Measurements from ENCODE around the gene ZNF532. TPM values are rescaled to one million over a fixed set of nuclear protein-coding genes. Genes with fewer than 3 reads are reported as not detected.
A peak's percentile ranks its signal among the peaks of the same experiment; 100 is the strongest.
"Not testable (repeated sequence)": the region's sequence is repeated elsewhere in the genome, so short reads cannot be mapped to it uniquely, and the experiment has no call there.

ZNF532 gene, protein sequence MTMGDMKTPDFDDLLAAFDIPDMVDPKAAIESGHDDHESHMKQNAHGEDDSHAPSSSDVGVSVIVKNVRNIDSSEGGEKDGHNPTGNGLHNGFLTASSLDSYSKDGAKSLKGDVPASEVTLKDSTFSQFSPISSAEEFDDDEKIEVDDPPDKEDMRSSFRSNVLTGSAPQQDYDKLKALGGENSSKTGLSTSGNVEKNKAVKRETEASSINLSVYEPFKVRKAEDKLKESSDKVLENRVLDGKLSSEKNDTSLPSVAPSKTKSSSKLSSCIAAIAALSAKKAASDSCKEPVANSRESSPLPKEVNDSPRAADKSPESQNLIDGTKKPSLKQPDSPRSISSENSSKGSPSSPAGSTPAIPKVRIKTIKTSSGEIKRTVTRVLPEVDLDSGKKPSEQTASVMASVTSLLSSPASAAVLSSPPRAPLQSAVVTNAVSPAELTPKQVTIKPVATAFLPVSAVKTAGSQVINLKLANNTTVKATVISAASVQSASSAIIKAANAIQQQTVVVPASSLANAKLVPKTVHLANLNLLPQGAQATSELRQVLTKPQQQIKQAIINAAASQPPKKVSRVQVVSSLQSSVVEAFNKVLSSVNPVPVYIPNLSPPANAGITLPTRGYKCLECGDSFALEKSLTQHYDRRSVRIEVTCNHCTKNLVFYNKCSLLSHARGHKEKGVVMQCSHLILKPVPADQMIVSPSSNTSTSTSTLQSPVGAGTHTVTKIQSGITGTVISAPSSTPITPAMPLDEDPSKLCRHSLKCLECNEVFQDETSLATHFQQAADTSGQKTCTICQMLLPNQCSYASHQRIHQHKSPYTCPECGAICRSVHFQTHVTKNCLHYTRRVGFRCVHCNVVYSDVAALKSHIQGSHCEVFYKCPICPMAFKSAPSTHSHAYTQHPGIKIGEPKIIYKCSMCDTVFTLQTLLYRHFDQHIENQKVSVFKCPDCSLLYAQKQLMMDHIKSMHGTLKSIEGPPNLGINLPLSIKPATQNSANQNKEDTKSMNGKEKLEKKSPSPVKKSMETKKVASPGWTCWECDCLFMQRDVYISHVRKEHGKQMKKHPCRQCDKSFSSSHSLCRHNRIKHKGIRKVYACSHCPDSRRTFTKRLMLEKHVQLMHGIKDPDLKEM (N-terminal part only)
- total RNA-seq (2014; rRNA removed; shearing (Covaris generic); ENCODE audit: low replicate concordance), result 21.0 and 21.1 TPM in 2 replicates

DNA sequence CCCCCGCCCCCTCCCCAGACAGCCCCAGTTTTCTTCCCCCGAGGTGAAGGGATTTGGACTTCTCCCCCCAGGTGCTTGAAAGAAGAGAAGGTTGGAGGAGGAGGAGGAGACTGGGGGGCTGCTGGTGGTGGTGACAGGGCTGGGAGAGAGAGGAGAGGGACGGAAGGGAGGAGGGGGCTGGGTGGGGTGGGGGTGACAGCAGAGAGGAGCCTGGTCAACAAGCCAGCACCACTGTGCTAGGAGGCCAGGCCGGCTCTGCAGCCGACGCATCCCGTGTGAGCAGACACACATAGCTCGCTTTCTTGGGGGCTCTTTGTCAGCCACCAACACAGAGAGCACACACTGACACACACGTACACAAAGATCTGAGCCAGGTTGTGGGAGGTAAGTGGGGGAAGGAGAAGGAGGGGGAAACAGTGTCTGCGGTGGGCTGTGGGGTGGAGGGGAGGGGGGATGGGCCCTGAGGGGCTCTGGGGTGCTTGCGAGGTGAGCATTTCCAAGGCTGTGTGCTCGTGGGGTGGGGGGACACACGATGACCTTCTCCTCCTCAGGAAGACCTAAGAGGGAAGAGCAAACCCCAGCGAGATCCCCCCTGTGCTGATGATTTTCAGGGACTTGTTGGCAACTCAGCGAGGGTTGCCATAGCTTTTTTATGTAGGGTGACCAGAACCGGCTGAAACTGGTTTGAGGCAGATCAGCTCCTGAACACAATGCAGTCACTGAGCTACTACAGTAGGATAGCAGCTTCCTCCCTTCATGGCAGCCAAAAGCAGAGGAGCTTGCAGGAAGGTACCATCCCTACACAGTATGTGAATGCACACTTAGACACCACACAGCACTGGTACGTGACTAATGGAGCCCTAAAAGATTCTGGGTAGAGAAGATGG is at the start of gene ZNF532:
ZNF532 (plus strand) TSS at position 732 of the 887 bp plus-strand sequence. CDS start 53,411 bp downstream, outside the sequence.
- peak; percentile 18 for DNase-seq (ENCODE audit: low read depth)
- in situ Hi-C loops (cut with HindIII; ENCODE audit: low pct_unique_long_range_greater_than_20kb, low sequenced_read_pairs), result no loop called here

DNA sequence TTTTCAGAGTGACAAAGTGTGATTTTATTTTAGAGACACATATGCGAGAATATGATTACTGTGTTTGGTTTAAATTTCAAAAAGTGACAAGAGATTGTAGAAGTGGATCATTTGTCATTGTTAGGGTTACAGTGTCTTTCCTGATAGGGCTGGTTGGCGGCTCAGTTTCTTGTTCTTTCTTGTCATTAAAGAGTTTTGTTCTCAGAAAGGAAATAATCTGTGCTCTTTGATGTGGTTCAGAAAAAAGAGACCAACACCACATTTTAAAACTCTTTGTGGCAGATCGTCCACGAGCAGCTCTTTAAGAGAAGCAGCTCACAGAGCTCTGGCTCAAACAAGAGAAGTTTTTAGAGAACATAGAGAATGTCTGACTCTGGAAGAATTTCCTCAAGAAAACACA is 45.6 kb upstream of the ZNF532 start:
- no peak for DNase-seq (ENCODE audit: low read depth)
- in situ Hi-C loops (cut with HindIII; ENCODE audit: low pct_unique_long_range_greater_than_20kb, low sequenced_read_pairs), result no loop called here

DNA sequence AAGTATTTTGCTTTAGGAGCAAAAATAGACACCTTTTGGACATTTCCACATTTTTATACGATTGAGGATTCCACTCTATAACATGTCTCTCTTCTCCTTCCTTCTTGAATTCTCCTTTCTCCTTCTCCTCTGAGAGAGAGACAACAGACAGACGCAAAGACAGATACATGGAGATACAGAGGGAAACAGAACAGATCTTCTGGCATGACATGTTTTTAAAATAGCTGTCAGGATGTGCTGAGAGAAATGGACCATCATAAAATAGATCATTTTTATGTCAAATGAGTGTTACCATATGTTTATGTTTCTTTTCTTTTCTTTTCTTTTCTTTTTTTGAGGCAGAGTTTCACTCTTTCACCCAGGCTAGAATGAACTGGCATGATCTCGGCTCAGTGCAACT is 44.4 kb upstream of the ZNF532 start:
- in situ Hi-C loops (cut with HindIII; ENCODE audit: low pct_unique_long_range_greater_than_20kb, low sequenced_read_pairs), result no loop called here
- DNase-seq (ENCODE audit: low read depth), result no peak

DNA sequence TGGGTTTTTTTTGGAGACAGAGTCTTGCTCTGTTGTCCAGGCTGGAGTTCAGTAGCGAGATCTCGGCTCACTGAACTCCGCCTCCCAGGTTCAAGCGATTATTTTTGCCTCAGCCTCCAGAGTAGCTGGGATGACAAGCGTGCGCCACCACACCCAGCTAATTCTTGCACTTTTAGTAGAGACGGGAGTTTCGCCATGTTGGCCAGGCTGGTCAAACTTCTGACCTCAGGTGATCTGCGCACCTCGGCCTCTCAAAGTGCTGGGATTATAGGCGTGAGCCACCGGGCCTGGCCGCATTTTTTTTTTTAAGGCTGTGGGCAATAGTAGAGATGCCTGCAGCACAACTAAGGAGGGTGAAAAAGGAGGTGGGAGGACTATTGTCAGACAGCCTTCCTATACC is 41.7 kb upstream of the ZNF532 start:
- no peak for DNase-seq (ENCODE audit: low read depth)
- in situ Hi-C loops (cut with HindIII; ENCODE audit: low pct_unique_long_range_greater_than_20kb, low sequenced_read_pairs), result no loop called here

DNA sequence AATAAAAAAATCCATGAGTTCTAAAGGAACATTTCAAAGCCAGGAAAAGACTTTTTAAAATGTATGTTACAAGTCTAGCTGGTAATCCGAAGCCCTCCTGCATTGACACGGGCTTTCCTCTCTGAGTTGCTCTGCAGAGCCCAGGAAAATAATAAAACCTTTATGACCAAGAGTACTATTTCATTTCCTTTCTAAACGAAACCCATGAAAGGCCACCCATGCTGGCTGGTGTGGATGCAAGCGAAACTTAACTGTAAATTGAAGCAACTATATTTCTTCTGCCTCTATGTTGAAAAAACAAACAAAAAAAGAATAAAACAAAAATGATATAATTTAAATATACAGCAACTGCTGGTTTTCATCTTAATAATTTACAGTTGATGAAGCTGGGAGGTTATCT is 41.3 kb upstream of the ZNF532 start:
- DNase-seq (ENCODE audit: low read depth), result no peak
- in situ Hi-C loops (cut with HindIII; ENCODE audit: low pct_unique_long_range_greater_than_20kb, low sequenced_read_pairs), result no loop called here

DNA sequence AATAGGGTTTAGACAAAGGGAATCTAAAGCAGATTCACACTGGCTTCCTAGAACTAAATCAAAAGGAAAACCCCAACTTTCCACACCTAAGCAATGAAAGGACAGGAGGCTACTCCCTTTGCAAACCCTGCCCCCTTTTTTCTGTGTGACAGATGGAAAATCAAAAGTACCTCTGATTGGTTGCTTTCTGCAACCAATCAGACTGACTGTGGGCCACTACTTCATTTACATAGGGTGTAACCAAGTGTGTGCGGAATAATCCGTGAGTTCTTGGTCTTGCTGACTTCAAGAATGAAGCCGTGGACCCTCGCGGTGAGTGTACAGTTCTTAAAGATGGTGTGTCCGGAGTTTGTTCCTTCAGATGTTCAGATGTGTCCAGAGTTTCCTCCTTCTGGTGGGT is 37.8 kb upstream of the ZNF532 start:
- DNase-seq (ENCODE audit: low read depth); in situ Hi-C loops (cut with HindIII; ENCODE audit: low pct_unique_long_range_greater_than_20kb, low sequenced_read_pairs): not testable (repeated sequence)

DNA sequence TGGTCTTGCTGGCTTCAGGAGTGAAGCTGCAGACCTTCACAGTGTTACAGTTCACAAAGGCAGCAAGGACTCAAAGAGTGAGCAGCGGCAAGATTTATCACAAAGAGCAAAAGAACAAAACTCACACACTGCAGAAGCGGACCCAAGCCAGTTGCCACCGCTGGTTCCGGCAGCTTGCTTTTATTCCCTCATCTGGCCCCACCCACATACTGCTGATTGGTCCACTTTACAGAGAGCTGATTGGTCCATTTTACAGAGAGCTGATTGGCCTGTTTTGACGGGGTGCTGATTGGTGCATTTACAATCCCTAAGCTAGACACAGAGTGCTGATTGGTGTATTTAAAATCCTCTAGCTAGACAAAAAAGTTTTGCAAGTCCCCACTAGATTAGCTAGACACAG is 37.2 kb upstream of the ZNF532 start:
- in situ Hi-C loops (cut with HindIII; ENCODE audit: low pct_unique_long_range_greater_than_20kb, low sequenced_read_pairs), result no loop called here

DNA sequence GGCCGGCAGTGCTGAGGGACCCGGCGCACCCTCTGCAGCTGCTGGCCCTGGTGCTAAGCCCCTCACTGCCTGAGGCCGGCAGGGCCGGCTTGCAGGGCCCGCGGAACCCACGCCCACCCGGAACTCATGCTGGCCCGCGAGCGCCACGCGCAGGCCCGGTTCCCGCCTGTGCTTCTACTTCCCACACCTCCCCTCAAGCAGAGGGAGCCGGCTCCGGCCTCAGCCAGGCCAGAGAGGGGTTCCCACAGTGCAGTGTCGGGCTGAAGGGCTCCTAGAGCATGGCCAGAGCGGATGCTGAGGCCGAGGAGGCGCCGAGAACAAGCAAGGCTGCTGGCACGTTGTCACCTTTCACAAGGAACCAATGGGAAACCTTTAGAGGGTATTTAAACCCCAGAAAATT is 36.8 kb upstream of the ZNF532 start:
- no peak for DNase-seq (ENCODE audit: low read depth)
- in situ Hi-C loops (cut with HindIII; ENCODE audit: low pct_unique_long_range_greater_than_20kb, low sequenced_read_pairs), result no loop called here

More for the DNA sequence above, 37.2 kb upstream of the ZNF532 start:
- no peak for DNase-seq (ENCODE audit: low read depth)

DNA sequence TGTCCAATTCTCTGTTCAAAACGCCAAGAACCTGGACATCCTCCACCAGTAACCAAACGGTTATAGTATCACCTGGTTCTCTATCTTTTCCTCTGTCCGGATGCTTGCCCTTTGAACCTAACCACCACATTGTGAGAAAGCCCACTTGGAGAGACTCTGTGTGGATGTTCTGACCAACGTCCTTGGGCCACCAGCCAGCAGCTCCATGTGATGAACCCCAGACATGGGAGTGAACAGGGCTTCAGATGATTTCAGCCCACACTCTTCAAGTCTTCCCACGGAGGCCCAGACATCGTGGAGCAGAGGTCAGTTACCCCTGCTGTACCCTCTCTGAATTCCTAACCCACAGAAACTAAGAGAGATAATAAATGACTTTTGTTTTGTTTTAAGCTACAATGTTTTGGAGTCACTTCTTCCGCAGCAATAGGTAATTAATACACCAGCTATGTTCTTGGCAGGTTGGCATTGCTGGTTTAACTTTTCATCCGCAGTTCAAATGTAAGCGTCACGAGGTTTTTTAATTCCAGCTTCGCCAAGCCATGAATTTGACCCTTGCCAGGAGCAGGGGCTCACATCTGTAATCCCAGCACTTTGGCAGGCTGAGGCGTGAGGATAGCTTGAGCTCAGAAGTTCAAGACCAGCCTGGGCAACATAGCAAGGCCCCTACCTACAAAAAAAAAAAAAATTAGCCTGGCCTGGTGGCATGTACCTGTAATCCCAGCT is 36.1 kb upstream of the ZNF532 start:
- no peak for DNase-seq (ENCODE audit: low read depth)
- in situ Hi-C loops (cut with HindIII; ENCODE audit: low pct_unique_long_range_greater_than_20kb, low sequenced_read_pairs), result no loop called here

DNA sequence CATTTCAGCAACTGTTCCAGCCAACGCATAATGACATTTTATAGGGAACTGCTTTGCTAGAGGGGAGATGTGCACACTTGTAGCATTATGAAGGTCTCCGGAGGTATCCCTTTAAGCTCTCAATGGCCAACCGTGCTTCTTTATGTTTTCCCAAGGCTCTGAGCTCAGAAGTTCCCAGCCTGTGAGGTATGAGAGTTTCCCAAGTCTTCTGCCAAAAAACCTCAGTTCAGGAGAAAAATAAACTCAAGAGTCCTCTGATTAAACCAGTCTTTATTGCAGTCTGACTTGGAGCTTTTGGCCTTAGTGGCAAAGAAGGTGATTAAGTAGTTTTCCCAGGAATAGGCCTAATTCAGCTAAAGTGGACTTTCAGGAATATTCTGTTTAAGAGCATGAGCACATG is 35.4 kb upstream of the ZNF532 start:
- in situ Hi-C loops (cut with HindIII; ENCODE audit: low pct_unique_long_range_greater_than_20kb, low sequenced_read_pairs), result no loop called here
- no peak for DNase-seq (ENCODE audit: low read depth)

DNA sequence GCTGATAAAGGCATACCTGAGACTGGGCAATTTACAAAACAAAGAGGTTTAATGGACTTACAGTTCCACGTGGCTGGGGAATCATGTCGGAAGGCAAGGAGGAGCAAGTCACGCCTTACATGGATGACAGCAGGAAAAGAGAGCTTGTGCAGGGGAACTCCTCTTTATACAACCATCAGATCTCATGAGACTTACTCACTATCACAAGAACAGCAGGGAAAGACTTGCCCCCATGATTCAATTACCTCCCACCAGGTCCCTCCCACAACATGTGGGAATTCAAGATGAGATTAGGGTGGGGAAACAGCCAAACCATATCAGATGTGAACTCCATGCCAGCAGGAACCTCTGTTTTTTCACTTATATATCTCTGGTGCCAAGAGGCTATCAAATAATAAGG is 34.8 kb upstream of the ZNF532 start:
- in situ Hi-C loops (cut with HindIII; ENCODE audit: low pct_unique_long_range_greater_than_20kb, low sequenced_read_pairs); DNase-seq (ENCODE audit: low read depth): not testable (repeated sequence)

DNA sequence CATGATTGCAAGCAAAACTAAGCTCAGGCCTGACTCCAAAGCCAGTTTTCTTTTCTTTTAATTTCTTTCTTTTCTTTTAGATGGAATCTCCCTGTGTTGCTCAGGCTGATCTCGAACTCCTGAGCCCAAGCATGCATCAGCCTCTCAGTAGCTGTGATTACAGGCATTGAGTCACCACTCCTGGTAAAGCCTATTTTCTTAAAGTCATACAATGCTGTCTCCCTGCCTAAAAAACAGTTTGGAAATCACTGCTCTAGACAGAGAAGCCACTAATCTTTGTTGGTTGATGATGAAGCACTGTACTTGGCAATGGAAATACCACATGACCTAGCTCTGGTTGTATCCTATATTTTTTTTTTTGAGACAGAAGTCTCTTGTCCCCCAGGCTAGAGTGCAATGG is 33.1 kb upstream of the ZNF532 start:
- in situ Hi-C loops (cut with HindIII; ENCODE audit: low pct_unique_long_range_greater_than_20kb, low sequenced_read_pairs), result no loop called here
- no peak for DNase-seq (ENCODE audit: low read depth)

DNA sequence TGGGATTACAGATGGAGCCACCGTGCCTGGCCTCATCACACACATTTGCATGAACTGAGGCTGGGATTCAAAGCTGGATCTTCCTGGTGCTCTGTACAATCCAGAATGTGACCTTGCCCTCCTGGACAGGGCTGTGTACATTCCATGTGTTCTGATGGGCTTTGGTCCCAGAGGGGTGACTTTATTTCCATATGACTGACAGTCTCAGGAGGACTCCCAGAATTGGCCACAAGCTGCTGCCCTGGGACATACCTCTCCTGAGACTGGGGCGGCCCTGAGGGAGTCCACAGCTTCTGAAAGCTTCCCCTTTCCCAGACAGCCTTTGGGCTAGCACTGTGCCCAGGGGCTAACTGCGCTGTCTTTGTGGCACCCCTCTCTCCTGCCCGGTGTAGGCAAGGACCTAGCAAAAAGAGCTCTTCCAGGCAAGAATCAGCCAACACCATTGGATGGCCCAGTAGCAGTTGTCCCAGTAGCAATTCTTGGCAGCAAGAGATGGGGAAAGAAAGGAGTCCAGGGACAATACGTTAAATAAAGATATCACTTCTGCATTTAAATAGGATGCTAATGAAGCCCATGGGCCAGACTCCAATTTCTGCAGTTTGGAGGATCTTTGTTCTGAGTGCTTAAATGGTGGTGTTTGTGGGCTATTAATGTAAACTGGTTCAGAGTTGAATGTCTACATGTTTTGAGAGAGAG is 26.4 kb upstream of the ZNF532 start:
- in situ Hi-C loops (cut with HindIII; ENCODE audit: low pct_unique_long_range_greater_than_20kb, low sequenced_read_pairs), result no loop called here
- DNase-seq (ENCODE audit: low read depth), result no peak

DNA sequence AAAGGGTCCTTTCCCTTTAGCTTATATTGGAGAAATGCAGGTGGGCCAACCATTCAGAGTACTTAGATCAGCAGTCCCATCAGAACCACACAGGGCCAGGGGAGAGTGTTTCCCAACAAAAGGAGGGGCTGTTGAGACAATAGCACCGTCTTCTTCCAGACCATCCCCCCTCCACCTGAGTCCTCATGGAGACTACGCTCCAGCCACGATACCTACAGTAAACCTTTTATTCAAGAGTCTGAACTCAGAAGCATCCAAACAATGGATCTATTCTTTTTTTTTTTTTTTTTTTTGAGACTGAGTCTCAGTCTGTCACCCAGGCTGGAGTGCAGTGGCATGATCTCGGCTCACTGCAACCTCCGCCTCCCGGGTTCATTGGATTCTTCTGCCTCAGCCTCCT is 25.7 kb upstream of the ZNF532 start:
- no peak for DNase-seq (ENCODE audit: low read depth)
- in situ Hi-C loops (cut with HindIII; ENCODE audit: low pct_unique_long_range_greater_than_20kb, low sequenced_read_pairs), result no loop called here

DNA sequence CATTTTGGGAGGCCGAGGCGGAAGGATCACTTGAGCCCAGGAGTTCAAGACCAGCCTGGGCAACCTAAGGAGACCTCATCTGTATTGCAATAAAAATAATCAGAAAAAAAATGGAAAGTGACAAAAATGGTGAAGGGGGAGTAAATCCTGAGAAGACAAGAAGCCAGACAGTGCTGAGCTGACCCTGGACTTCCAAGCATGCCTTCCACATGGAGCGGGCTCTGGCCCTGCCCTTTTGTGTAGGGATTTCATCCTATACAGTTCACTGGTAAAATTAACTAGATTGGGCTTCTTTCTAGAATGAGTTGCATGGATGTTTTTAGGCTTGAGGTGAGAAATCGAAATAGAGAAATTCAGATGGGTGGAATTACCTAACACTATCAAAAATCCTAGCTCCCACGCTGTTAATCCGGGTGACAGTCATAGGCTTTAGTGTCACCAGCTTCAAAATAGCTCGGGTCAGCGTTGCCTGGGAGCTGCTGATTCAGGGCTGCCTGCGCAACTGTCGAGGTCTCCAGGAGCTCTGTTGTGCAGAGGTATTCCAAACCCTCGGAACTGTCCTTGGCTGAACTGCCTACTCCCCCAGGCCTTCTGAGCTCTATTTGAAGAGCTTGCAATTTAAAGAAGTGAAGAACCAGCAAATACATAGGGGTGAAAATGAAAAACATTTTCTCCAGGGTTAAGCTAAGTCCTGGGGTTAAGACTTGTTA is 21.5 kb upstream of the ZNF532 start:
- in situ Hi-C loops (cut with HindIII; ENCODE audit: low pct_unique_long_range_greater_than_20kb, low sequenced_read_pairs), result no loop called here
- no peak for DNase-seq (ENCODE audit: low read depth)

DNA sequence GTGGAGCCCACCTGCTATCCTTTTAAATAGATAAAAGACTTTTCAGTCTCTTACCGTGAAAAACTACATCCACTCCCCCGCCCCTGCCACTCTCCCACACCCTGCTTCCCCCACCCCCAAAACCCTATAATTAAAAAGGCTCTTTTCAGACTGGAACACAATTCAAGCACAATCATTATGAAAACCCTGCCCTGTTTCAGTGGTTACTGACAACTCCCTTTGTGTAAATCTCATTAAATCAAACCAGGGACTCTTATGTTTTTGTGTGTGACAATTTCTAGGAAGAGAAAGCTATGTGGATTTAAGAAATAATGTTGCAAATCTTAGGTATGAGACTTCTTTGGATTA is 21.0 kb upstream of the ZNF532 start:
- no peak for DNase-seq (ENCODE audit: low read depth)
- in situ Hi-C loops (cut with HindIII; ENCODE audit: low pct_unique_long_range_greater_than_20kb, low sequenced_read_pairs), result no loop called here
